GOT3 (cell line): ENCODE data around the gene TRIM56.
"Not testable (repeated sequence)": the region's sequence is repeated elsewhere in the genome, so short reads cannot be mapped to it uniquely, and the experiment has no call there.

Experiments used
- DNase-seq: peaks from one replicate; lab custom pipeline; 2025; ENCODE audit warnings: mixed read lengths; lab: John Stamatoyannopoulos, UW

The TRIM56 gene

DNA sequence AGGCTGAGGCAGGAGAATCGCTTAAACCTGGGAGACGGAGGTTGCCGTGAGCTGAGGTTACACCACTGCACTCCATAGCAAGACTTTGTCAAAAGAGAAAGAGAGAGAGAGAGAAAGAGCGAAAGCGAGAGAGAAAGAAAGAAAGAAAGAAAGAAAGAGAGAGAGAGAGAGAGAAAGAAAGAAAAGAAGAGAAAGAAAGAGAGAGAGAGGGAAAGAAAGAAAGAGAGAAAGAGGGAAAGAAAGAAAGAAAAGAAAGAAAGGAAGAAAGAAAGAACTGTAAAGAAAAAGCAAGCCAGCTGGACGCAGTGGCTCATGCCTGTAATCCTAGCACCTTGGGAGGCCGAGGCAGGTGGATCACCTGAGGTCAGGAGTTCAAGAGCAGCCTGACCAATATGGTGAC lies 27.9 kb downstream of the TRIM56 start:
- not testable (repeated sequence) for DNase-seq

DNA sequence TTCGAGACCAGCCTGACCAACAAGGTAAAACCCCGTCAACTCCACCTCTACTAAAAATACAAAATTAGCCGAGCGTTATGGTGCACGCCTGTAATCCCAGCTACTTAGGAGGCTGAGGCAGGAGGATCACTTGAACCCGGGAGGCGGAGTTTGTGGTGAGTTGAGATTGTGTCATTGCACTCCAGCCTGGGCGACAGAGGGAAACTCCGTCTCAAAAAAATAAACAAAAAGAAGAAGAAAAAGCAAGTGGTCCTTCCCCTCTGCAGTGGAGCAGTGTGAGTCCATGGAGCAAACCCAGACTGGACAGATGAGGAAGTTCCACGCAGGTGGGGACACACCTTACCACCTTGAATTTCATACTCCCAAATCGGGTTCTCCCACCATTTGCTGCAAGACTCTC lies 28.6 kb downstream of the TRIM56 start:
- DNase-seq: no peak

DNA sequence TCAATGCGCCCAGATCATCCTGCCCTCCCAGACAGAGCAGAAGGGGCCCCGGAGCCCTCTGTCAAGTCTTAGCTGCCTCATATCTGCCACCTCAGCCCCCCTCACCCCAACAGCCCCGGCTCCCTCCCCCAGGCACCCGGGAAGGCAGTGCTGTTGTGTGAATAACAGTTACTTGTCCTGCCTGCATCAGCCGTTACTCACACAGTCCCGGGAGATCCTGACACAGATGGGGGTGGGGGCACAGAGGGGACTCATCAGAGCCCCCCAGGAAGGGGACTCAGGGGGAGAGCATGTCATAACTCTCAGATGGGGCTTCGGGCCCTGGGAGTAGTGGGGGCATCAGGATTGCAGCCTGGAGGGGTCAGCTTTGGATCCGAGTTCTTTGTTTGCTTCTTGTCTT lies 29.2 kb downstream of the TRIM56 start:
- no peak for DNase-seq

DNA sequence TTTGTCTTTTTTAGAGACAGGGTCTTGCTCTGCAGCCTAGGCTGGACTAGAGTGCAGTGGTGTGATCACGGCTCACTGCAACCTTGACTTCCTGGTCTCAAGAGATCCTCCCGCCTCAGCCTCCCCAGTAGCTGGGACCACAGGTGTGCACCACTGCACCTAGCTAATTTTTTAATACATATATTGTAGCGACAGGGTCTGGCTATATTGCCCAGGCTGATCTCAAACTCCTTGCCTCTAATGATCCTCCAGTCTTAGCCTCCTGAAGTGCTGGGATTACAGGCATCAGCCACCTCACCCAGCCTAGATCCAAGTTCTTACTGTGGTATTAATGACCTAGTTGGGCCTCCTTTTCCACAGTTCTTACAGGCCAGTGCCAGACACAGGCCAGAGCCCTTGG lies 29.9 kb downstream of the TRIM56 start:
- DNase-seq: no peak

DNA sequence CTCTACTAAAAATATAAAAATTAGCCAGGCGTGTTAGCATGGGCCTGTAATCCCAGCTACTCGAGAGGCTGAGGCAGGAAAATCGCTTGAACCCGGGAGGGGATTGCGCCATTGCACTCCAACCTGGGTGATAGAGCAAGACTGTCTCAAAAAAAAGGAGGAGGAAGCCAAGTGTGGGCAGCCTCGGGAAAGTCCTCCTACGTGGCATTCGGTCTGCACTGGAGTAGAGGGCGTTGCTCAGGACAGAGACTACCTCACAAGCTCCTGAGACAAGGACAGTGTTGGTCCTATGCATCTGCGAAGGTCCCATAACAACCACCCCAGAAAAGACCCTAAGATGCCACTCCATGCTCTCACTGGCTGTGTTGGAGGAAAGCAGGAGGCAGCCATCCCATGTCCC lies 31.6 kb downstream of the TRIM56 start:
- no peak for DNase-seq

DNA sequence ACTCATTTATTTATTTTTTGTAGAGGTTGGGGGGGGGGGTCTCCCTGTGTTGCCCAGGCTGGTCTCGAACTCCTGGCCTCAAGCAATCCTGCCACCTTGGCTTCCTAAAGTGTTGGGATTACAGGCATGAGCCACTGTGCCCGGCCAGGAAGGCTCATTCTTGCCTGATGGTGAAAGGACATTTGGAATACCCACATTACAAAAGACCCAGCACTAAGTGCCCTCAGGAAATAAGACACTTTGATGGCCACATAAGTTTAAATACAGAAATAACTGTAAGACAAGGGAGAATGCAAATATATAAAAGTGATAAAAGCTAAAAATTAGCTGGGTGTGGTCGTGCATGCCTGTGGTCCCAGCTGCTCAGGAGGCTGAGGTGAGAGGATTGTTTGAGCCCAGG lies 33.6 kb downstream of the TRIM56 start:
- no peak for DNase-seq

DNA sequence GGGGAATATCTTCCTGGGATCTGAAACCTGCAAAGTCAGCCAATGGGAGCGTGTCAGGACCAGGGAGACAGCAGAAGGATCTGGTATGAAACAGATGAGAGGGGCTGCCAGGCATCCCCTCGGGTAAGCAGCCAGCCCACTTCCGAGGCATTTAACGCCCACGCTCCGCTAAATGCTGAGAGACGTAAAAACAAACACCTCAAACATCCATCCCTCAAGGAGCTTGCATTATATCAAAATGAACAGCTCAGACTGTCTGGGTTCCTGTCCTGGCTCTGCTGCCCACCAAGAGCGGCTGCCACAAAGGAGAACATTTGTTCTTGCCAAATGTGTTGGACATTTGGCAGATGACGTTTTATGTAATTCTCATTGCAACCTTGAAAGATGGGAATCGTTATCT lies 34.6 kb downstream of the TRIM56 start:
- DNase-seq: no peak

DNA sequence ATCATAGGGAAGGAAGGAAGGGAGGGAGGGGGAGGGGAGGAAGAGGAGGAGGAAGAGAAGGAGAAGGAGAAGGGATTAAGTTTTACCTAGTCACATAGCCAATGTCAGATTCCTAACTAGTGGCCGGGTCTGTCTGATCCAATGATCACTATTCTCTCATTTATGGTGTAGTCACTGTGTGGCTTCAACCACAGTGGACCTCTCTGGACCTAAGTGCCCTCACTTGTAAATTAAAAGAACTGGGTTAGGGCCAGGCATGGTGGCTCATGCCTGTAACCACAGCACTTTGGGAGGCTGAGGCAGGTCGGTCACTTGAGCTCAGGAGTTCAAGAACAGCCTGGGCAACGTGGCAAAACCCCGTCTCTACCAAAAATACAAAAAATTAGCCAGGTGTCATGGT lies 35.0 kb downstream of the TRIM56 start:
- no peak for DNase-seq

DNA sequence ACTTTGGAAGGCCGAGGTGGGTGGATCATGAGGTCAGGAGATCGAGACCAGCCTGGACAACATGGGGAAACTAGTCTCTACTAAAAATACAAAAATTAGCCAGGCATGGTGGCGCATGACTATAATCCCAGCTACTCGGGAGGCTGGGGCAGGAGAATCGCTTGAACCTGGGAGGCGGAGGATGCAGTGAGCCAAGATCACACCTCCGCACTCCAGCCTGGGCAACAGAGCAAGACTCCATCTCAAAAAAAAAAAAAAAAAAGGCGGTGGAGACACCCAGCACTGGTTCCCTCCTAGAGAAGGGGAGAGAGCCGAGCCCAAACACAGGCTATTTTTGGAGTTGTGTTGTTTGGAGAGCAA lies 36.3 kb downstream of the TRIM56 start:
- DNase-seq: not testable (repeated sequence)

DNA sequence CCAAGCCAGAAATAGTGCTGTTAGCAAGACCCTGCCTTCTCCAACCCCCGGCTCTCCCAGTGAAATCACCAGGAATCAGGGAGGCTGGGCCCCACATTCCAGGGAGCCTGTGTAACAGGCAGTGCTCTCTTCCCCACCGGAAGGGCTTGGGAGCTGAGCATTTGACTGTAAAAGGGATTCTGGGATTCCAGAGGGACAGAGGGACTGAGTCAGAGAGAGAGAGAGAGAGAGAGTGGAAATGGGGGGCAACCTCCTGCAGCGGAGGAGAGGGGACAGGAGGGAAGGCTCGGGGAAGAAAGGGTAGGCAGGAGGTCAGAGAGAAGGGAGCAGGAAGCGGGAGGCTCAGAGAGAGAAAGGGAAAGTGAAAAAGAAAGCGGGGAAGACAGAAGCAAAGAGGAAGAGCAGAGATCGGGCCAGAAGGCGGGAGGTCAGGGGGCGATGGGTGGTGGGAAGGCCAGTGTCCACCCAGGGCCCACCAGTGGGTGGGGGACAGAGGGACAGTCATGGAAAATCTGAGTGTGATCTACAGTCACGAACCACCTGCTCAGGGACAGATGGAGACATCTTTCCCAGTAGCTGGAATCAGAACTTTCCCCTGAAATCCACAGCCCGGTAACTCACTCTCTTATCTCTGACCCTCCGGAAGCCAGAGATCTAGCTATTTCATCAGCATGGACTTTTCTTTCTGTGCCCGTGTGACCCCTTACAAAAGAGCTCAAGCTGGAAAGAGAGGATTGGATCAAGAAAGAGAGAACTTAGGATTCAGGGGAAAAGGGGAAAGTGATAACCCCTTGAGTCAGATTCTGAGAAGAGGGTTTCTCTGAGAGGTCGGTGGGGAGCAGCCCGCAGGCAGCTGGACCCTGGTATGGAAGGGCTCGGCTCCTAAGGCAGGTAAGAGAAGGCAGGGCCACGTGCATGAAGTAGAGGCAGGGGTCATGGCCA lies 37.0 kb downstream of the TRIM56 start:
- peak; percentile 62 for DNase-seq

DNA sequence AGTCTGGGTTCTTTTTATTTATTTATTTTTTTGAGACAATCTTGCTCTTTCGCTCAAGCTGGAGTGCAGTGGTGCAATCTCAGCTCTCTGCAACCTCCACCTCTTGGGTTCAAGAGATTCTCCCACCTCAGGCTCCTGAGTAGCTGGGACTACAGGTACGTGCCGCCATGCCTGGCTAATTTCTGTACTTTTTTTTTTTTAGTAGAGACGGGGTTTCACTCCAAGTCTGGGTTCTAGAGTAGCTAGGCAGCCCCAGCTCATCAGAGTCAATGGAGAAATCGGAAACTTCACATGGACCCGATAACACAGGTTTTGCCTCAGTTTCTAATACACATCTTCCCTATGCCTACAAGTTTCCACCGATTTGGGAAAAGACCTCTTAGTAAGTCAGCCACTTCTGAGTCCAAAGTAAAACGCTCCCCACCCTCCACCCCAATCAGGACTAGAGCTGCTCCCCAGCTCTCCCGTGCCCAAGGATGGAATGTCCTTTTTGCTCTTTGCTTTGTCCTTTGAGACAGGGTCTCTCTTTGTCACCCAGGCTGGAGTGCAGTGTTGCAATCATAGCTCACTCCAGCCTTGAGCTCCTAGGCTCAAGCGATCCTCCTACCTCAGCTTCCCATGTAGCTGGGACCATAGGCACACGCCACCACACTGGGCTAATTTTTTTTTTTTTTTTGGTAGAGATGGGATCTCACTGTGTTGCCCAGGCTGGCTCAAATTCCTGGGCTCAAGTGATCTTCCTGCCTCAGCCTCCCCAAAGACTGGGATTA lies 37.8 kb downstream of the TRIM56 start:
- no peak for DNase-seq

DNA sequence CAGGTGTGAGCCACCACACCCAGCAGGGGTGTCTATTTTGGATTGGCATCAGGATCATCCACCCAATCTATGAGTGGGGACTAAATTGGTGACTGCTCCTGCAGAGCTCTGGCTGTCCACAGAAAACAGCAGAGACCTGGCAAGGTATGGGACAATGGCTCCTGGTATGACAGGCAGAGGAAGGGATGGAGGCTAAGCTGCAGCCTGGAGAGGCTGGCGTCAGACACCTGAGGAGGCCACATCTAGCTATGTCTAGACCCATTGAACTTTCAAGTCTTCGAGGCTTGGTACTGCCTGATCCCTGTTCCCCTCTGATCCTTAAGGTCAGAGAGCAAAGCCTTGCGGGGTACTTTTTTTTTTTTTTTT lies 38.4 kb downstream of the TRIM56 start:
- DNase-seq: no peak

DNA sequence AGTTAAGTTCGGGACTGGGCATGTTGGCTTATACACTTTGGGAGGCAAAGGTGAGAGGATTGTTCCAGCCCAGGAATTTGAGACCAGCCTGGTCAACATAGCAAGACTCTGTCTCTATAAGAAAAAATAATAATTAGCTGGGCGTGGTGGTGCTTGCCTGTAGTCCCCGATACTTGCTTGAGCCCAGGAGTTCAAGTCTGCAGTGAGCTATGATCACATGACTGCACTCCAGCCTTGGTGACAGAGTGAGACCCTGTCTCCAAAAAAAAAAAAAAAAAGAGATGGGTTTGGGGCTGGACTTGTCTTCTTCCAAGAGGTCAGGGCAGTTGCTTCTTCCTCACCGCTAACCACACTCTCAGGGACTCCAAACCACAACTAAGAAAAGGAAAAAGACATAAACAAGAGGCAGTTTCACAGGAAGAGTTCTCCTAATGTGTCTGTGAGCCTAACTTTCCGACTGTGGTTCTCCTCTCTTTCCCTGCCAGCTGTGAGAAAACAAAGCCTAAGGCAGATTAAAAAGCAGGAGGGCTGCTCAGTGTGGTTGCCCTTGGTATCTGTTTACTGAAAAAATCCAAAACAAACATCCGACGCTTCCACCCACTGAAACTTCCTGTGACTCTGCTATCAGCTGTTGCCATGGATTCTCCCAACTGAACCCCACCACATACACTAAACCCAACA lies 39.2 kb downstream of the TRIM56 start:
- DNase-seq: peak; percentile 28

DNA sequence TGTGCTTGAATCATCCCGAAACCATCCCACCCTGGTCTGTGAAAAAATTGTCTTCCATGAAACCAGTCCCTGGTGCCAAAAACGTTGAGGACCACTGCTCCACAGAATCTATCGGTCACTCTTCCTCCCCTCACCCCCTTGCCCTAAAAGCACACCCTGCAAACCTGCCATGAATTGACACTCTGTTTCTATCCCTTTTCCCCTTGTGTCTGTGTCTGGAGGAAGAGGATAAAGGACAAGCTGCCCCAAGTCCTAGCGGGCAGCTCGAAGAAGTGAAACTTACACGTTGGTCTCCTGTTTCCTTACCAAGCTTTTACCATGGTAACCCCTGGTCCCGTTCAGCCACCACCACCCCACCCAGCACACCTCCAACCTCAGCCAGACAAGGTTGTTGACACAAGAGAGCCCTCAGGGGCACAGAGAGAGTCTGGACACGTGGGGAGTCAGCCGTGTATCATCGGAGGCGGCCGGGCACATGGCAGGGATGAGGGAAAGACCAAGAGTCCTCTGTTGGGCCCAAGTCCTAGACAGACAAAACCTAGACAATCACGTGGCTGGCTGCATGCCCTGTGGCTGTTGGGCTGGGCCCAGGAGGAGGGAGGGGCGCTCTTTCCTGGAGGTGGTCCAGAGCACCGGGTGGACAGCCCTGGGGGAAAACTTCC lies 40.8 kb downstream of the TRIM56 start:
- no peak for DNase-seq

DNA sequence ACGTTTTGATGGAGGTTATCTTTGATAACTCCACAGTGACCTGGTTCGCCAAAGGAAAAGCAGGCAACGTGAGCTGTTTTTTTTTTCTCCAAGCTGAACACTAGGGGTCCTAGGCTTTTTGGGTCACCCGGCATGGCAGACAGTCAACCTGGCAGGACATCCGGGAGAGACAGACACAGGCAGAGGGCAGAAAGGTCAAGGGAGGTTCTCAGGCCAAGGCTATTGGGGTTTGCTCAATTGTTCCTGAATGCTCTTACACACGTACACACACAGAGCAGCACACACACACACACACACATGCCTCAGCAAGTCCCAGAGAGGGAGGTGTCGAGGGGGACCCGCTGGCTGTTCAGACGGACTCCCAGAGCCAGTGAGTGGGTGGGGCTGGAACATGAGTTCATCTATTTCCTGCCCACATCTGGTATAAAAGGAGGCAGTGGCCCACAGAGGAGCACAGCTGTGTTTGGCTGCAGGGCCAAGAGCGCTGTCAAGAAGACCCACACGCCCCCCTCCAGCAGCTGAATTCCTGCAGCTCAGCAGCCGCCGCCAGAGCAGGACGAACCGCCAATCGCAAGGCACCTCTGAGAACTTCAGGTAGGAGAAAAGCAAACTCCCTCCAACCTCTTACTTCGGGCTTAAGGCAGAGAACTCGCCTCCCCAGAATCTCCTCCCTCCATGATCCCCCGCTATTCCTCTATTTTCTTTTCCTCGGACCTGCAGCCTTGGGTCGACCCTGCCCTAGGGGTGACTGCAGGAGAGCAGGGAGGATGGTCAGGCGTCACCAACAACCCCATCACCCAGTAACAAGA lies 41.6 kb downstream of the TRIM56 start, which contains the start of gene SERPINE1:
Gene SERPINE1, plus strand, starts transcription at position 454 of the 809 bp plus-strand sequence. CDS start 1,290 bp downstream, outside the sequence.
- peak; percentile 94 for DNase-seq

DNA sequence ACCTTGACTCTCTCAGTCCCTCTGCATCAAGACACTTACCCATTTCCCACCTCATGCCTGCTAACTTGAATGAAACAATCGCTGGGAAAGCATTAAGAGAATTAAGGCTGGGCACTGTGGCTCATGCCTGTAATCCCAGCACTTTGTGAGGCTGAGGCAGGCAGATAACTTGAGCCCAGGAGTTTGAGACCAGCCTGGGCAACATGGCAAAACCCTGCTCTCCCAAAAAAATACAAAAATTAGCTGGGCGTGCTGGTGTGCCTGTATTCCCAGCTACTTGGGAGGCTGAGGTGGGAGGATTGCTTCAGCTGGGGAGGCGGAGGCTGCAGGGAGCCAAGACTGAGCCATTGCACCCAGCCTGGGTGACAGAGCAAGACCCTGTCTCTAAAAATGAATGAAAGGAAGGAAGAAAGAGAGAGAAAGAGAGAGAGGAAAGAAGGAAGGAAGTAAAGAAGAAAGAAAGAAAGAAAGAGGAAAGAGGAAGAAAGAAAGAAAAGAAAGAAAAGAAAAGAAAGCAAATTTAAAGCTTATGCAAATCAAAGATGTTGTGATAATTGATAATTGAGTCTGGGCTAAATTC lies 42.3 kb downstream of the TRIM56 start:
- DNase-seq: no peak

DNA sequence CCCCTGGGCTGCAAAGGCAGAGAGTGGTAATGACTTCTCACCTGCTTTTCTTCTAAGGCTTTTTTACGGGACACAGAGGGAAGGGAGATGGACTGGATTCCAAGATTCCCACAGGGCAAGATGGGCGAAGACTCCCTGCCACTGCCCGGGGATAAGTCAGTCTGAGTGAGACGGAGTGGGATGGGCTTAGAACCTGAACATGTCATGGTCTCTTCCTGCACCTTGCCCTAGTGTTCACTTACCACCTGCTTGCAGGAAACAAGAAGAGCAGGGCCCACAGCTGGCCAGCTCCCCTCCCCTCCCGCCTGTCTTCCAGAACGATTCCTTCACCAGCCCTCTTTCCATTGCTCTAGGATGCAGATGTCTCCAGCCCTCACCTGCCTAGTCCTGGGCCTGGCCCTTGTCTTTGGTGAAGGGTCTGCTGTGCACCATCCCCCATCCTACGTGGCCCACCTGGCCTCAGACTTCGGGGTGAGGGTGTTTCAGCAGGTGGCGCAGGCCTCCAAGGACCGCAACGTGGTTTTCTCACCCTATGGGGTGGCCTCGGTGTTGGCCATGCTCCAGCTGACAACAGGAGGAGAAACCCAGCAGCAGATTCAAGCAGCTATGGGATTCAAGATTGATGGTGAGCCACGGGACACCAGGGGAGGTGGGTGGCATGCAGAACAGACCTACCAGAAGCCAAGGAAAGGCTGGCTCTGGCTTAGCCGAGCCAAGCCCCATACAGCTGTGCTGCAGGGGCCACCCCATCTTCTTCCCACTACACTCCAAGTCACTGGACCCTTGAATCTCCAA lies 43.0 kb downstream of the TRIM56 start:
- DNase-seq: no peak

DNA sequence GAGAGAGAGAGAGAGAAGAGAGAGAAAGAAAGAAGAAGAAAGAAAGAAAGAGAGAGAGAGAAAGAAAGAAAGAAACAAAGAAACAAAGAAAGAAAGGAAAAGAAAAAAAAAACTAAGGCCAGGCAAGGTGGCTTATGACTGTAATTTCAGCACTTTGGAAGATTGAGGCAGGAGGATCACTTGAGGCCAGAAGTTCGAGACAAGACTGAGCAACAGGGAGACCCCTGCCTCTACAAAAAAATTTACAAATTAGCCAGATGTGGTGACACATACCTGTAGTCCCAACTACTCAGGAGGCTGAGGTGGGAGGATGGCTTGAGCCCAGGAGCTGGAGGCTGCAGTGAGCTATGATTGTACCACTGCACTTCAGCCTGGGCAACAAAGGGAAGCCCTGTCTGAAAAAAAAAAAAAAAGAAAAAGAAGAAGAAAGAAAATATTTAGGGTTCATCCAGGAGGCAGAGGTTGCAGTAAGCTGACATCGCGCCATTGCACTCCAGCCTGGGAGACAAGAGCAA lies 44.4 kb downstream of the TRIM56 start:
- no peak for DNase-seq
